ENCODE data around the gene MSANTD1. TPM values are rescaled to one million over a fixed set of nuclear protein-coding genes. Genes with fewer than 3 reads are reported as not detected.

The MSANTD1 gene
- total RNA-seq, 1 donor from 2014 or later = 1.1 TPM

DNA sequence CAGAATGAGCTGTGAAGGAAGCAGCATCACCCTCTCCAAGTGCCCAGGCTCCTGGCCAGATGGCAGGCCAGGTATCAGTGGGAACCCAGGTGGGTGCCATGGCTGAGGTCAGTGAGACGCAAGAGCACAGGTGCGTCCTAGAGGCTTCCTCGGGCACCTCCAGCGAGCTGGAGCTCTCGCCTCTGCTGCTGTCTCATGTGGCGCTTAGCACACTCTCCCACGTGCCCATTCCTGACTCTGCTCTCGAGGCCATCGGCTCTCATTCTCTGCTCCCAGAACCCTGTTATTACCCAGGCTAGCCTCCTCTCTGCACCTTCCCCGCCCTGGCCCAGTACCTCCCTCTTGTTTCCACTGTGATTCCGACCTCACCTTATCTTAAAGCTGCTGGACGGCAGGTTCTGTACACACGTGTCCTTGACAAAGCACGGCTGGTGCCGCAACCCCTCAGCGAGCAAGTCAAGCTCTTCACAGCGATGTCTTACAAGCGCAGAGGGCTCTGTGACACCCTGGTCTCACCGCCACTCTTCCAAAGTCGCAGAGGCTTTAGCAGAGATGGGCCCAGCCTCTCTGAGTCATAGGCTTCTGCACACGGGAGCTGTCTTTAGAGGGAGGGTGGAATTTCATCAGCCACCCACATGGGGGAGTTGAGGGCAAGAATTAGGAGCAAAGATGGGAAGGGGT is 15.4 kb upstream of the MSANTD1 start:
- DNase-seq = no peak

DNA sequence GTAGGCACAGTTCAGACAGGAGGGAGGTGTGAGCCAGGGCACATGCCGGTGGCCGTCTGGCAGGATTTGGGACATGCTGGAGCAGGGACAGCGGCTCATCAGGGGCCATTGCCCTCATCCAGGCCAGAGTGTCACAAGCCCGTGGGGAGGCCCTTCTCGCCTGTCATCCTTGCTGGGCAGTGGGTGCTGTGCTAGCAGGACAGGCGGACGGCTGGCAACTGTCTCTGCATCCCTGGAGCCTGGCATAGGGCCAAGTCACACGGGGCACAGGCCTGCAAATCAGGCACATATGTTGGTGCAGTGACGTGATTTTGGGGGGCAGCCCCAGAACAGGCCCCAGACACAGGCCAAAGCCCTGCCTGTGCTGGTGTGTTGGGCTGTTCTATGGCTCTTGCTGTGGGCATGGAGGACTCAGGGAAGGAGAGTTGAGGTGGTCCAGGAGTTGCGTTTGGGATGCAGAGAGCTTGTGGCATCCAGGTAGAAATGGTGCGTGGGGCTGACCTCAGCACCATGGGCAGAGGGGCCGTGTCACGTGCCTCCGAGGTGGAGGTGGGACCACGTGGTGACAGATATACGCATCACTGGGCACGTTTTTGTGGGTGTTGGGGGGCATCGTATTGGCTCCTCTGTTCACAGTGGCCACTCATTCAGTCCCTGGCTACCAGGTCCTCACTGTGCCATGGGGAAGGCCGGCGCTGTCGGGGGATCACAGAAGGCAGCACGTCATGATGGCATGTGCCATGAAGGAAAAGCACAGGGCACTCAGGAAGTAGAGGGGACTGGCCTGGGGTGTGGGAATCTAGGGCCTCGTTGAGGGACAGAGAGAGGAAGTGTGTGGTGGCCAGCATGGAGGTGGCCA is 14.6 kb upstream of the MSANTD1 start:
- no peak for DNase-seq

DNA sequence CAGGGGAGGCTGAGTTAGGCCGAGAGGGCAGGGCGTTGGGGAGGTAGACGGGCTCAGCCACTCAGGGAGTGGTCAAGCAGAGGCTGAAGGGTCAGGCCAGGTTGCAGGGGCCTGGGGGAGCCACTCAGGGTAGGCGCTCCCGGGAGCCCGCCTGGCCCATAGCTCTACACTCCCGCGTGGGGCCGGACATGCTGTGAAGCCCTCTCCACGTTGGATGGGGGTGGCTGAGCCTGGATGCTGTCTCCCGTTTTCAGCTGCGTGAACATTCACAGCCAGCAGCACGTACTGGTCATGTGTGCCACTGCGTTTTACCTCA is 14.0 kb upstream of the MSANTD1 start:
- DNase-seq = no peak

- DNase-seq = no peak
Measured at GRCh38 chr4:3235581-3235980, 13.4 kb upstream of the MSANTD1 start.

DNA sequence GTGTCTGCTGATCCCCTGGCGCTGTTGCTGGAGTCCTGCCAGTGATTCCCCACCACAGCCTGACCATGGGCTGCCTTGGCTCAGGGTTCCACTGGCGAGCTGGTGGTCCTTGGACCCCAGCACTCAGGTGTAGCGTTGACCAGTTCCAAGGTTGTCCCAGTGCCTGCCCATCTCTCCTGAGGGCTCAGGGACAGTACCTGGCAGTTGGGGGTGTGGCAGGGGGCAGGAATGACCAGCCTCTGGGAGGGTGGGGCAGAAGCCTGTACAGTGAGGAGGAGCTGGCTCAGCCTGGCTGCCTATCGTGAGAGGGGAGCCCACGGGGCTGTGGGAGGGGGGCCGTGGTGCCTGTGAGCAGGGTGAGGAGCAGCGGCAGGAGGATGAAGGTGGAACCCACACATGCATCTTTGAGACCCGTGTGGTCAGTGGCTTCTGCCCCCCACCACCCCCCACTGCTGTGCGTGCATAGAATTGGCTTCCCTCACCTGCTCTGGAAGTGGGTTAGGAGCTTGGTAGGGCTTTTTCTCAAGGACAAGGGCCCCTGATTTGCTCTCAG is 12.6 kb upstream of the MSANTD1 start:
- no peak for DNase-seq

DNA sequence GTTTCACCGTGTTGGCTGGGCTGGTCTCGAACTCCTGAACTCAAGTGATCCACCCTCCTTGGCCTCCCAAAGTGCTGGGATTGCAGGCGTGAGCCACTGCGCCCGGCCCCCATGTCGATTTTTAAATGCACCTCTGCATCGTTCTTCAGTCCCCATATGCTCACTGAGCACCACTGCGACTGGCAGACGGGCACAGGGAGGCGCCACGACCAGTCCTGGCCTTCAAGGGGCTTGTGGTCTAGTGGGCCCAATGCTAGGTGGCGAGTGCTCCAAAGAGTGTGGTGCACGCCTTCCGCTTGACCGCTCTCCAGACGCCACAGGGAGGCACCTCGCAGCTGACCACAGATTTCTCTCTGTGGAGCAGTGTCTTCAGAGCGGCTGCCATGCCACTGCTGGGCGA is 11.7 kb upstream of the MSANTD1 start:
- DNase-seq = no peak

- peak; percentile 47 for DNase-seq
Measured at GRCh38 chr4:3237712-3238560, 11.0 kb upstream of the MSANTD1 start.

DNA sequence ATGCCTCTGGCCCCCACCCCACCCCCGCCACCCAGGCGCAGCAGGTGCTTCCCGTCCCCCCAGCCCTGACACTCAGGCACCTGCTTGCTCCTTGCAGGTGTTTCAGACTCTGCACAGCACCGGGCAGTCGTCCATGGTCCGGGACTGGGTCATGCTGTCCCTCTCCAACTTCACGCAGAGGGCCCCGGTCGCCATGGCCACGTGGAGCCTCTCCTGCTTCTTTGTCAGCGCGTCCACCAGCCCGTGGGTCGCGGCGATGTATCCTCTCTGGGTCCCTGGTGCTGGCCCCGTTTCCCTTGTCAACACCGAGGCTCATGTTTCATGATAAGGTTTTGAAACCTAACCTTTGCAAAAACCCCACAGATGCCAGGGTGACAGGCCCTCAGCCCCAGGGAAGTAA is 10.2 kb upstream of the MSANTD1 start:
- no peak for DNase-seq

DNA sequence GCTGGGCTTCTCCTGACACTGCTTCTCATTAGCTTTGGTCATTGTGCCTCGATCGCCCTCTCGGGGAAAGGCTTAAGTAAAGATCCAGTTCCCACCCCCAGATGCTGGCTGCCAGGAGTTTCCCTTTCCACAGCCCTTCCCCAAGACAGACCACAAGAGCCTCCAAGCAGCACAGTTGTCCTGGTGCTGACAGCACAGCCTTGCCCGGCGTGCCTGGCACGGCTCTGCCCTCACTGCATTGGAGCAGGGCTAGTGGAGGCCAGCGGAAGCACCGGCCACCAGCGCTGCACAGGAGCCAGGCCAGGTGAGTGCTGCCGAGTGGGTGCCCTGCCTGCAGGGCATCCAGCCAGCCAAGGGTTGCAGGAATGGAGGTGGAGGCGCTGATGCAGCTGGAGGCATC is 9.7 kb upstream of the MSANTD1 start:
- DNase-seq = peak; percentile 76

DNA sequence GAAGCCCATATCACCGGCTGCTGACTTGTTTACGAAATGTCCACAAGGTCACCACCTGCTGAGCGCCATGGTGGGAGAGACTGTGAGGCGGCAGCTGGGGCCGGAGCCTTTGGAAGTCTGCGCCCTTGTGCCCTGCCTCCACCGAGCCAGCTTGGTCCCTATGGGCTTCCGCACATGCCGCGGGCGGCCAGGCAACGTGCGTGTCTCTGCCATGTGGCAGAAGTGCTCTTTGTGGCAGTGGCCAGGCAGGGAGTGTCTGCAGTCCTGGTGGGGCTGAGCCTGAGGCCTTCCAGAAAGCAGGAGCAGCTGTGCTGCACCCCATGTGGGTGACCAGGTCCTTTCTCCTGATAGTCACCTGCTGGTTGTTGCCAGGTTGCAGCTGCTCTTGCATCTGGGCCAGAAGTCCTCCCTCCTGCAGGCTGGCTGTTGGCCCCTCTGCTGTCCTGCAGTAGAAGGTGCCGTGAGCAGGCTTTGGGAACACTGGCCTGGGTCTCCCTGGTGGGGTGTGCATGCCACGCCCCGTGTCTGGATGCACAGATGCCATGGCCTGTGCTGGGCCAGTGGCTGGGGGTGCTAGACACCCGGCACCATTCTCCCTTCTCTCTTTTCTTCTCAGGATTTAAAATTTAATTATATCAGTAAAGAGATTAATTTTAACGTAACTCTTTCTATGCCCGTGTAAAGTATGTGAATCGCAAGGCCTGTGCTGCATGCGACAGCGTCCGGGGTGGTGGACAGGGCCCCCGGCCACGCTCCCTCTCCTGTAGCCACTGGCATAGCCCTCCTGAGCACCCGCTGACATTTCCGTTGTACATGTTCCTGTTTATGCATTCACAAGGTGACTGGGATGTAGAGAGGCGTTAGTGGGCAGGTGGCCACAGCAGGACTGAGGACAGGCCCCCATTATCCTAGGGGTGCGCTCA is 8.7 kb upstream of the MSANTD1 start:
- peak; percentile 53 for DNase-seq

DNA sequence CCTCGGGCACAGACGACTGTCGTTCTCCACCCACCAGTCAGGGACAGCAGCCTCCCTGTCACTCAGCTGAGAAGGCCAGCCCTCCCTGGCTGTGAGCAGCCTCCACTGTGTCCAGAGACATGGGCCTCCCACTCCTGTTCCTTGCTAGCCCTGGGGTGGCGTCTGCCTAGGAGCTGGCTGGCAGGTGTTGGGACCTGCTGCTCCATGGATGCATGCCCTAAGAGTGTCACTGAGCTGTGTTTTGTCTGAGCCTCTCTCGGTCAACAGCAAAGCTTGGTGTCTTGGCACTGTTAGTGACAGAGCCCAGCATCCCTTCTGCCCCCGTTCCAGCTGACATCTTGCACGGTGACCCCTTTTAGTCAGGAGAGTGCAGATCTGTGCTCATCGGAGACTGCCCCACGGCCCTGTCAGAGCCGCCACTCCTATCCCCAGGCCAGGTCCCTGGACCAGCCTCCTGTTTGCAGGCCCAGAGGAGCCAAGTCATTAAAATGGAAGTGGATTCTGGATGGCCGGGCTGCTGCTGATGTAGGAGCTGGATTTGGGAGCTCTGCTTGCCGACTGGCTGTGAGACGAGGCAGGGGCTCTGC is 7.9 kb upstream of the MSANTD1 start:
- DNase-seq = no peak

GRCh38 chr4:3241898-3242524 is 6.9 kb upstream of the MSANTD1 start:
- peak; percentile 94 for DNase-seq

GRCh38 chr4:3243136-3243780 is 5.7 kb upstream of the MSANTD1 start:
- peak; percentile 62 for DNase-seq

- DNase-seq = no peak
Measured at GRCh38 chr4:3244002-3244401, 5.0 kb upstream of the MSANTD1 start.

DNA sequence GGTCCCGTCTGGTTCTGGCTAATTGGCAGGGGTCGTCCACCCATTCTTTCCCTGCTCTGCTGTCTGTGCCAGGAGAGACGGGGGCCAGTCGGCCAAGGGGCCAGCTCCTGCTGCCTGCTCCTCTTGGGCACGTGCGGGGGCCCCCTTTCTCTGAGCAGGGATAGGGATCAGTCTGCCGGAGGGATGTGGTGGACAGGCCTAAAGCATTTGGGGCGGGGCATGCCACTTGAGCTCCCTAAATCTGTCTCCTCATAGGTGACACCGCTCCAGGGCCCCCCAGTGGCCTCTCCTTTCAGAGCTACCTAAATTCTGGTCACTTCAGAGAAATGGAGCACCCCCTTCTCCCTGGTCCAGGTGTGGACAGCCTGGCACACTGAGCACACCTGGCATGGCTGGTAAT is 4.2 kb upstream of the MSANTD1 start:
- no peak for DNase-seq

GRCh38 chr4:3245676-3246075 is 3.3 kb upstream of the MSANTD1 start:
- no peak for DNase-seq

DNA sequence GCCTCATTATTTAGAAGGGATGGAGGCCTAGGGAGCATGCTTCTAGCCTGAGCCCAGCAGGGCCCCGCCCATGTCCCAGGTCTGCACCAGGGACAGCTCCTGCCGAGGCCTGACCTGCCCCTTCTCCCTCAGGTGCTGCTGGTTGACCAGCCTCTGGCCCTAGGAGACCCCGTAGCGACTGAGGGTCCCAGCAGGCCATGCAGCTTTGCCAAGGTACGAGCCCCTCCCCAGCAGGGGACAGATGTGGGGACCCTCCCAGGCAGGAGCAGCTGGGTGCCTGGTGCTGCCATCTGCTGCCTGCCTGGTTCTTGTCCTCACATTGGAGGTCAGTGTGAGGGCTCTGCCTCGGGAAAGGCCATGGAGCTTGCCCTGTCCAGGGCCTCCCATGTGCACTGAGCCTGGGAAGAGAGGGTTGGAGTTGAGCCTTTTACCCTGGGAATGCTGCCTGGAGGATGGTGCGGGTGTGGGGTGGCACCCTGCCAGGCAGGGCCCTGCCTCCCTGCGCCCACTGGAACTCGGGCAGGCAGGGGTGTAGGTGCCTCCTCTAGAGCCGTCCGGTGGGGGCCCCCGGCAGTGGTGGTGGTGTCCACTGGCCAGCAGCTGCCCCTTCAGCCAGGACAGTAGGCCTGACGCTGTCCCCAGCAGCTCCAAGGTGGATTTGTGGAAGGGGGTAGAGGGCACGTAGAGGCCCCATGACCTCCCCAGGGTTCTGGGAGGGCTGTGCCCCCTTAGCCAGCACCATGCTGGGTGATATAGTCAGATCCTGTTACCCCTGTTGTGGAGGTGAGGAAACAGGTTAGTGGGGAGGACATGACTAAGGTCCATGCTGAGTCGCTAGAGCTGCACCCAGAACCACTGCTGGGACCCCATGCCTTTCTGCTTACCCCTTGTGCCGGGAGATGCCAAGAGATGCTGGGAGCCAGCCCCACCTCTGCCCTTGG is 2.2 kb upstream of the MSANTD1 start:
- DNase-seq = no peak

DNA sequence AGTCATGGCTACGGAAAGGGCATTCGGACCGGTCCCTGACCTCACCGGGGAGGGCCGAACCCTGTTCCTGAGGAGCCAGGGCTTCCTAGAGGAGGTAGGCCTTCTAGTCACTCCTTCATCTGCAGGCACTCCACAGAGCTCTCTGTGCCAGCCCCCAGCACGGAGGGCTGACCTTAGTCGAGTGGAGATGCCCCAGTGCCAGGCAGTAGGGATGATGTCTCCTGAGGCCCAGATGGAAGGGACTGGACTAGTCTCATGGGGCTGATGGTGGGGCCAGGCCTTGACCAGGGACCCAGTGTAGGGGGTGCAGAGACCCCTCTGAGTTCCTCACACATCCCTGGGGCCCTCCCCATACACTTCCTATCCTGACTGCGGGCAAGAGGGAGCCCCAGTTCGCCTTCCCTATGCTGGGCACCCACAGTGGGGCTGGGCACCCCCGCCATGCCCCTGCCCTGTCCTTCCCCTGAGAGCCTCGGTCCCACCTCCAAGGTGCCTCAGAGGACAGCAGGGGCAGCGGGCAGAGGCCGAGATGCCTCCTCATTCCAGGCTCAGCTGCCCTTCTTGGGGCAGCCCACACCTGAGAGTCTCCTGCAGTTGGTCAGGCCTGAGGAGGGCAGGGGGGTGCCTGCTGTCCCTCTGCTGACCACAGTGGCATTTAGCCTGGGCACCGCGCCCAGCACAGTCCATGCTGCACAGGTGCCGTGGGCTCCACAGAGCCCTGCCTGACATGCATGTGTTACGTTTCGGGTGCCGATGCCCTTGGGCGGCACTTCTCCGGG is 1.4 kb upstream of the MSANTD1 start:
- no peak for DNase-seq

Data from tongue (tissue), 2 donors.